Astrocyte (in vitro differentiated cells and primary cell): ENCODE data around the gene MAST2.

ENCODE experiments used
- CTCF ChIP-seq: IDR thresholded peaks from 2 replicates; pipeline ENCODE4 v1.5.1; 2011; ENCODE audit warnings: low read depth, mild to moderate bottlenecking, inconsistent platforms, low read length, moderate library complexity; ENCODE audit not compliant: insufficient read depth
- EZH2 ChIP-seq: IDR thresholded peaks from 2 replicates; pipeline ENCODE4 v1.6.1; 2012; ENCODE audit warnings: mild to moderate bottlenecking, low read length, inconsistent platforms; ENCODE audit not compliant: insufficient read depth

GRCh38 chr1:45887156-45887842, 83.9 kb downstream of the MAST2 start:
- TF ChIP-seq CTCF = no peak
- TF ChIP-seq EZH2 = no peak
